AG20443 (cell line): ENCODE data around the gene LLPH.

Experiments used
- DNase-seq: peaks from one replicate; pipeline ENCODE4 v3.0.0; 2012; ENCODE audit warnings: low spot score, mixed read lengths

The LLPH gene

DNA sequence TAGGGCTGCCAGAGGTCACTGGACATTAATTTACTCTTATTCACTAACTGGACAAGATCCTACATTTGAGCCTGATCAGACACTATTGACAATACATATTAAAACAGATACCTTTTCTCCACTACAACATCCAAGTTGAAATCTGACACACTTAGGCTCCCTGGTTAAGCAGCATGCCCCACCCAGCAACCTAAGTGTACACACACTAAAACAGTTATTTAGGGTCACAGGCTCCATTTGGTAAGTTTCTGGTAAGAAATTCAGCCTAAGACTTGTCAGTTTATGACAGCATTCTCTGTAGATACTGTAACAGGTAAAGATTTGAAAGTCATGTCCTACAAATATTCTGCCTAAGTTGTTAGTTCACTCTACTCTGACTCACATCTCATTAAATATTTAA lies 12.3 kb upstream of the LLPH start:
- no peak for DNase-seq

DNA sequence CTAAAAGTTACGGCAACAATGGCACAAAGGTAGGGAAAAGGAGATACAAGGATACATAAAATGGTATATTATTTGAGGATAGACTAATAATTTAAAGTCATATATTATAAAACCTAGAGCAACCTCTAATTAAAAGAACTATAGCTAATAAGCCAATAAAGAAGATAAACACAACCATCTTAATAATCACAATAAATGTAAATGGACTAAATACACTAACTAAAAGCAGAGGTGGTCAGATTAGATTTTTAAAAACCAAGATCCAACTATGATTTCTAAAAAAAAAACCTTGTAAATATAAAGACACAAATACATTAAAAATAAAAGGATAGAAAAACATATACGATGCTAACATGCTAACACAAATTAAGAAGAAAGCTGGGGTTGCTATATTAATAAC lies 10.7 kb upstream of the LLPH start:
- DNase-seq, result no peak

DNA sequence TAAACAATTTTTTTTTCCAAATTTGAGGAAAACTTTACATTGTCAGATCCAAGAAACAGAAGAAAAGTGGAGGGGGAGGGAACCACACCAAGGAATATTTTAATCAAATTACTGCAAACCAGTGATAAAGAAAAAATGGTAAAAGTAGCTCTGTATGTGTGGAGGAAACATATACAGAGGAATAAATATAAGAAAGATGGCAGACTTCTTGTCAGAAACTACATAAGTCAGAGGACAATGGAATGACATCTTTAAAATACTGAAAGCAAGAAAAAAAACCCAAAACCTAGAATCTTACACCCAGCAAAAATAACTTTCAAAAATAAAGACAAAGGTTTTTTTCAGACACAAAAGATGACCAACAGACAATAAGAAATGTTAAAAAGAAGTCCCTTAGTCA lies 10.2 kb upstream of the LLPH start:
- DNase-seq, result no peak

DNA sequence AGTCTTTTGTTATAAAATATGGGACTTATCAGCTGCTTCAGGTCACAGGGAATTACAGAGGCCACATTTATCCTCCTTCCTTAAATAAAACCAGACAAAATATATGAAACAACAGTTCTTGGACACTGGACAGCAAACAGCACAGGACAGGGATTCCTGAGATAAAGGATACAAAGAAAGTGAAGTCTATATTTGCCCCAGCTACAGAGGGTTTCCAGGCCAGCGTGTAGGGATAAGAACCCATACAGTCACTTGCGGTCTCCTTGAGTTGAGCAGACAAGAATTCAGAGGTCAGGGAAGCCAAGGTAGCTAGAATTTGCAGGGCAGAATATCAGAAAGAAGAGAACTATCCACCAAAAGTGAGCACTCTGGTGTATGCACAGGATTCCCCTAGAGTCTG lies 8.8 kb upstream of the LLPH start:
- no peak for DNase-seq

DNA sequence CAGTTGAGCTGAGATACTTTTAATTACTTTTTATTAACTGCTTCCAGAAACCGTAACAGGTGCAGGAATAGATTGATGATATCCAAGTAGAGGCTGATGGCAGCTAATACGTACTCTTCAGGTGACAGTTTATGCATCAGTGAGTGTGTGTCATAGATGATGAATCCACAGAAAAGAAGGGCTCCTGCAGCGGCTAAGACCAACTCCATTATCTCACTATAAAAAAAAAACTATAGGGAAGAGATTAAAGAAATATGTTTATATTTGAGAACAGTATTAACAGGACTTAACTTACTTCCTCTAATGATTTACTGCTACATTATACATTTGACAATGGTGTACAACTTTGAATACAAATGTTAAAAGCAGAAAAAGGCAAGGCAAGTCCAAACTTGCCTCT lies 7.4 kb upstream of the LLPH start:
- DNase-seq, result no peak

DNA sequence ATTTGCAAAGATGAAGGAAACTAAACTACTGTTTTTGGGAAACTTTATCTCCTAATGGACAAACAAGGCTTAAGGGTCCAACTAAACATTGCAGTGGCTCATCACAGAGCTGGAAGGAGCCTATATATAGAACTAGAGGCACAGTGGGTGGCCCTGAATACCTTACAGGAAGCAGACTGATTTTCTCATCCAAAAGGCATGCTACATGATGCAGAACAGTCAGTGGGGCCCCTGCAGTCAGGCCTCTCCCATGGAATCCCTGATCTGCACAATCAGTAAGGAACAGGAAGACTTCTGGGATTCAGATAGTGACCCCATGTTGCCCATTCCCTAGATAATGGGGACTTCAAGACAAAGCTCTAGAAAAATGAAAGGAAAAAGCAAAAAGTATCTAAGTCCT lies 1.9 kb upstream of the LLPH start:
- DNase-seq, result peak; percentile 39

DNA sequence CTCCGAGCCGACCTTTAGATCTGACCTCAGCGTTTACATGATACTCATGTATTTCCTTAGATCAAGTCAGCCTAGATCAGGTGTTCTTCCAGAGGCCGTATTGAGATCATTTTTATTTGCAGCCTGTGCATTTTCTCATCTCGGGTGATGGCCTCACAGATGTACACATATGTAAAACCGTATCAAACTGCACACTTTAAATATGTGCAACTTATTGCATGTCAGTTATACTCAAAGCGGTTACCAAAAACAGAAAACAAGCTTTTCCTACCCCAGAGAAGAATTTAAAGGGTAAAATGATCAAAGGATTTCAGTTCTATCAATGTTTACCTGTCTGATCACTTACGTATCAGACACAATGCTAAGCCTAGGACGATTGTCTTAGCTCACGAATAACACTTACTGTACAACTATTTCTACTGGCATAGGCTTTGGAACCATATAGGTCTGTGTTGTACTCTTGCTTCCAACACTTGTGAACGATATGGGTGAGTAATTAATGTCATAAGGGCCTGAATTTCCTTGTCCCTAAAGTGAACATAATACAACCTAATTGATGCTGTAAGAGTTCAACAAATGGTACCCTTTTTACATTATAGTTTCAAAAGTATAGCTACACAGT lies 628 bp upstream of the LLPH start:
- DNase-seq, result no peak

DNA sequence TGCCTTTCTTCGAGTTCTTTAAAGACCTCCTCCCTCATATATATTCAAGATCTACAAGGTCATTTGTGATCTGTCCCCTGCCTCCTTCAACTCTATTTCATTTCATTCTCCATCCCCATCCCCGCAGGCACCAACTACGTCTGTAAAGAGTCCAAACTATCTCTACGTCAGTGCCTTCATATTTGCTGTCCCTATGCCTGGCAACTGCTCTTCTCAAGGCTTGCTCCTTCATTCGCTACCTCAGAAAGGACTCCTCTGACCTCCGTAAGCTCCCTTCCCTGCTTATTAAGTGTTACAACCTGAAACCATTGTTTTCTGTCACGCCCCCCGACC lies 650 bp downstream of the LLPH start:
- DNase-seq, result peak; percentile 43

DNA sequence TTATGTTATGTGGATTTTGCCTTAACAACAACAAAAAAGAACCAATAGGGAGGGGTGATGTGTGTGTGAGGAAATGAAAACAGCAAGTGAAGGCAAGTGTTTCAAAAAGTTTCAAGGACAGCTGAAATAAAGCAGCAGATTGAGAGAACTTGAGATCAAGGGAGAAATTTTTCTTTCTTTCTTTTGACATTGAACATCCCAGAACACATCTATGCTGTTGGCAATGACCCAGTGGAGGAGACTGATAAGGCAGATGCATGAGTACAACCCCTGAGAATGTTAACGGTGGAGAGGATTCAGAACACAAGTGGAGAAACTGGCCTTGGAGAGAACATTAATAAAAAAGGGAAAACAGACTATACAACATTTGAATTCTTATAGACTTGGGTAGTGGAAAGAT lies 2.9 kb downstream of the LLPH start:
- no peak for DNase-seq

DNA sequence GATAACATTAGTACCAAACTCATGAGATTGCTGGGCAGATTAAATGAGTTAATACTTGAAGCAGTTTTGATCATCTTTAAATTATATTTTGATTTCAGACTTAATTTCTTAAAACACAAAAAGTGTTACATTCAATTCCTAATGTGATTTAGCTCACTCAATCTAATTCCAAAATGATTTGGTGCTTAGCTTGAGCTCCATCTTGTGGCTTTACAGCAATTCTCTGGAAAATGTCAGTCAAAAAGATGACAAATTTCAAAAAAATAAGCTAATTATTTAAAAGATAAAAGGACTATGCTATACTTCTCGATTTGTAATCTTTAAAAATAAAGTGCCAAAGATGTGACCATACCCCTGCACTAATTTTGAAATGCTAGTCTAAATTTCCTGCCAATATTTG lies 10.1 kb downstream of the LLPH start:
- DNase-seq, result no peak

DNA sequence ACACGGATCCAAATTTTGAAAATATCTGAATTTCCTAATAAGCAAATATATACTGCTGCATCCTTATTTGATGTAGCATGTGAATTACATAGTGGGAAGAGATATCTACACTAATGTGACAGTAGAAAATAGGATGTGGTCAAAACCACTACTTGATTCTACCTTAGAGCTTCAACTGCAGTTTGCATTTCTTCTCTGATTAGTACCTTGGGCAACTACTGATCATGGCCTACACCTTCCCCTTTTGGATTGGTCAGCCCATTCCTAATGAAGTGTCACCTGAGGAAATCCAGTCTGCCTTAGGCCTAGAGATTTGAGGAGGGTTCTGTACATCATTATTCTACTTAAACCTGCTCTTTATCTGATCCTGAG lies 10.7 kb downstream of the LLPH start:
- DNase-seq, result no peak

DNA sequence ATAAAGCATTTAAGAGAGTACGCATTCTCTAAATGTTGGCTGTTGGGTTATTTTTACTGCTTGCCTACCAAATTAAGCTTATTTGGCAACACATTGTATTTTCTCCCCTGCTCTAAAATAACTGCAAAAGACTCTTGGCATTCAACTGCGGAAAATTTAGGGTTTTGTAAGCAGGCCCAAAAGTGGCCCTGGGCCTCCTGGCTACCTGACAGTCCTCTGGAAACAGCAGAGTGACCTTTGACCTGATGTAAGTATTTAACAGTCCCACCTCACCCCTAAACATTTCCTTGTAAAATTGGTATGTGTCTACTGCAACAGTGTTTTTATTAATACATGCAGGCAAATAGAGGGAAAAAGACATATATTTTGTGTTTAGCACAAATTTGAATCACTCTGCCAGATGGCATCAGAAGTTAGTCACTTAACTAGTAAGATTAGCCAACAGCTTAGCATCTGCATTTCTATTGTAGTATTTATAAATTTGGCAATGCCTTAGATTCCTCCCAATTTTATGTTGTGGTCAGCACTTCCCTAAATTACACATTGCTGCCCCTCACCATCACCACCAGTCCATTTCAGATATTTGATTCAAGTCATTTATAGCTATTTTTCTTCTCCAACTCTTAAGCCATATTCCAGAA lies 11.2 kb downstream of the LLPH start:
- peak; percentile 24 for DNase-seq

DNA sequence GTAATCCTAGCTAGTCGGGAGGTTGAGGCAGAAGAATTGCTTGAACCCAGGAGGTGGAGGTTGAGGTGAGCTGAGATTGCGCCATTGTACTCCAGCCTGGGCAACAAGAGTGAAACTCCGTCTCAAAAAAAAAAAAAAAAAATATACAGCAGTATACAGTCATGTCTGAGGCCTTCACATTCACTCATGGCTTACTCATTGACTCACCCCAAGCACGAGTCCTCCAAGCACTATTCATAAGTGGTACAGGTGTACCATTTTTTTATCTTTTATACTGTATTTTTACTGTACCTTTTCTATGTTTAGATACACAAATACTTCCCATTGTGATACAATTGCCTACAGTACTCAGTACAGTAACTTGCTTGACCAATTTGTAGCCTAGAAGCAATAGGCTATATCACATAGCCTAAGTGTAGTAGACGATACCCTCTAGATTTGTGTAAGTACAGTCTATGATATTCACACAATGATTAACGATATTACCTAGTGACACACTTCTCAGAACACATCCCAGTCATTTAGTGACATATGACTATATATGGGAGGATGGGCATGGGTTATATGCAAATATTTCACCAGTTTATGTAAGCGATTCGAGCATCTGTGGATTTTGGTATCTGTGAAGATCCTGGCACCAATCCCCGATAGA lies 12.2 kb downstream of the LLPH start:
- no peak for DNase-seq

DNA sequence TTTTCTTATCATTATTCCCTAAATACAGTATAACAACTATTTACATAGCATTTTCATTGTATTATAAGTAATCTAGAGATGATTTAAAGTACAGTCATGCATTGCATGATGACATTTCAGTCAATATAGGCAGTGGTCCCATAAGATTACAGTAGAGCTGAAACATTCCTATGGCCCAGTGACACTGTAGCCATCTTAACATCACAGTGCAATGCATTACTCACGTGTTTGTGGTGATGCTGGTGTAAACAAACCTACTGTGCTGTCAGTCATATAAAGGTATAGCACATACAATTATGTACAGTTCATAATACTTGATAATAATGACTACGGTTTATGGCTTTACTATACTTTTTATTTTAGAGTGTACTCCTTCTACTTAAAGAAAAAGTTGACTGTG lies 13.3 kb downstream of the LLPH start:
- DNase-seq, result no peak

DNA sequence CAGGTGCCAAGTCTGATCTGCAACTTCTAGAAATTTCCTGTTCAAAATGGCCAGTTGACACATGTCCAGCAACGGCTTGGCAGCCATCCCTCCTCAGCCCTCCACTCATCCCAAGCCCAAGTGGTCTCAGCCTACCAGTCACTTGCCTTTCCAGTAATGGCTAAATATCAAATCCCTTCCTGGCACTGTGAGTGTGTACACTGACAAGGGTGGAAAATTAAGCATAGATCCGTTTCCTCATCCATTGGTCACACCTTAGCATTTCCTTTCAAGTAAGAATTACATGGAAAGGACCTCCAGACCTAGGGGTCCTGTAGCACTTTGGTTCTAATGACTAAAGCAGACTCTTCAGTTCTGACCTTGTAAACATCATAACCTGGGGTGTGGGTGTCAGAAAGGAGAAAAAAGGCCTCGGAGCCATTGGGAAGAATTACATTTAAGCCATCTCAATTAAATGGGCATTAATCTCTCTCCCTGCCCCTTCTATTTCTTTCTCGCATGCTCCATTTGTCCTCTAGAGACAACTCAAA lies 15.4 kb downstream of the LLPH start:
- DNase-seq, result no peak

DNA sequence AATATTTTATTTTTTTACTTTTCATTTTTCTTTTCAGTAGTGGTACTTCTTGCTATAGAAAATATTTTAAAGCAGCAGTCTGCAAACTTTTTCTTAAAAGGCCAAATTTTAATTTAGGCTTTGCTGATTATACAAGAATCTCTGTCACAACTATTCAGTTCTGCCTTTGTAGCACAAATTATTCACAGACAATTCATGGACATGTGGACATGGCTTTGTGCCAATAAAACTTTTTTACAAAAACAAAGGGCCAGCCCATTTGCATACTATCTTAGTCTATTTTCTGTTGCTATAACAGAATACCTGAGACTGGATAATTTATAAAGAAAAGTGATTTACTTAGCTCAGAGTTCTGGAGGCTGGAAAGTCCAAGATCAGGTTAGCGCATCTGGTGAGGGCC lies 17.1 kb downstream of the LLPH start:
- DNase-seq, result no peak

DNA sequence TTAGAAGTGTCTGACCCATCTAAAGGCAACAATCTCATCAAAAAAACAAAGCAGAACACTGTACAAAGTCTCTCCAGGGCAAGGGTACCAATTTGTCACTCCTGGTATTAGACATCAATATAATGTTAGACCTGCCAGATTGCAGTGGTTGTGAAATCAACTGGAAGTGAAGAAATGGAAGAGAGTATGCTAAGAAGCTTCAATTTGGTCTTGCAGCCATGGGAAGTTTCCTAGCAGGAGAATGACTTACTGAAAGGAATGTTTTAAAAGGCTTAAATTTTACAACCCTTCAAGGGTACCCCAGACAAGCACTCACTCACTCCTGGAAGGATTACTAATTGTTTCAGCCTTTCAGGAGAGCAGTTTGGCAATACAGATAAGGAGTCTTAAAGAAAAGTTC lies 18.9 kb downstream of the LLPH start:
- no peak for DNase-seq

DNA sequence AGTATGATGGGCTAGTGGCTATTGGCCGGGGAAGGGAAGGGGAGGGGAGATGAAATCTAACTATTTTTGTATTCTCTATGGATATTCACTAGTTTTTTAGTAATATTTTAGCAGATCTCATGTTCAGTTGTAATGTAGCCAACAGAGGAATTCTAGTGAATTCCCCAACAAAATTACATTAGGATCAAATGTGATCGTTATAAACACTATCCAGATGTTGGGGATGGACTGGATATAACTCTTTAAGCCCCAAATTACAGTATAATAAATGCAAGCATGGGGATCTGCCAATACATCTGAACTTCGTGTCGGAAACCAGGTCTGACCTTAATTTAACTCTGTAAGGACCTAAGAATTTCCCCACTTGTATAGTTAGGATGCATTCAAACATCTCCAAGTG lies 21.5 kb downstream of the LLPH start:
- DNase-seq, result no peak

DNA sequence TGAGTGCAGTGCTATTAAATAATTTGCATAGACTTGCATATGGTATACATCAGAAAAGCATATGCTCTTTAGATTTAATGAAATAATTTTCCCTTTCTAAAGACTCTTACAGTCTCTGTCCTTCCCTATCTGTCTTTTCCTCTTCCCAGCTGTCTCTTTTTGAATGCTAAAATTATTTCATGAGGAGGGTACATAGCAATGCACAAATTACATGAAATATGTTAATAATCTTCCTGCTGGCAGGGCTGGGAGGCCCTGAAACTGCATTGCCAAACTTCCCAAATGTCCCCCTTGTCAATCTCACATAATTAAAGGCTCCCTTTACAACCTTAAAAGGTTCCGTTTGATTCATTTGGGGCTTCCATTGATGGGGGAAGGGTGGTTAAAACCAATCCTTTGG lies 22.2 kb downstream of the LLPH start:
- no peak for DNase-seq

DNA sequence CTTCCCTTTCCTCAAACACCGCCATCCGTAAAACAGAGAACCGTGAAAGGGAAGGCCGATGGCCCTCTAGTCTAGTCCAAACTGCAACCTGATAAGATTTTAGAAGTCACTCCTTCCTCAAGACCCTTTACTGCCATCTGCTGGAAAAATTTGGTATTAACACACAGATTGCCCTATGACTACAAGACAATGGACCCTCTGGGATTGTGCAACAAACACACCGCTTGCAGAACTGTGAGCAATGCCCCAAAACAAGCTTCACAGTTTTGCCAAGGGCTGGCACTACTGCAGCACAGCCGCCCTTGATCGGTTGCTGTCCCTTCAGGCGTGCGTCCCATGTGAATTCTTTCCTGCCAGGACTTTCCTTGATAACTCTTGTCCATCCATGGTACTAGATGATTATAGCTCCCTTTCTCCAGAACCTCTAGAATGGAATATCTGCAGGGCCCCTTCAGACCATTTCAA lies 23.1 kb downstream of the LLPH start:
- peak; percentile 84 for DNase-seq

DNA sequence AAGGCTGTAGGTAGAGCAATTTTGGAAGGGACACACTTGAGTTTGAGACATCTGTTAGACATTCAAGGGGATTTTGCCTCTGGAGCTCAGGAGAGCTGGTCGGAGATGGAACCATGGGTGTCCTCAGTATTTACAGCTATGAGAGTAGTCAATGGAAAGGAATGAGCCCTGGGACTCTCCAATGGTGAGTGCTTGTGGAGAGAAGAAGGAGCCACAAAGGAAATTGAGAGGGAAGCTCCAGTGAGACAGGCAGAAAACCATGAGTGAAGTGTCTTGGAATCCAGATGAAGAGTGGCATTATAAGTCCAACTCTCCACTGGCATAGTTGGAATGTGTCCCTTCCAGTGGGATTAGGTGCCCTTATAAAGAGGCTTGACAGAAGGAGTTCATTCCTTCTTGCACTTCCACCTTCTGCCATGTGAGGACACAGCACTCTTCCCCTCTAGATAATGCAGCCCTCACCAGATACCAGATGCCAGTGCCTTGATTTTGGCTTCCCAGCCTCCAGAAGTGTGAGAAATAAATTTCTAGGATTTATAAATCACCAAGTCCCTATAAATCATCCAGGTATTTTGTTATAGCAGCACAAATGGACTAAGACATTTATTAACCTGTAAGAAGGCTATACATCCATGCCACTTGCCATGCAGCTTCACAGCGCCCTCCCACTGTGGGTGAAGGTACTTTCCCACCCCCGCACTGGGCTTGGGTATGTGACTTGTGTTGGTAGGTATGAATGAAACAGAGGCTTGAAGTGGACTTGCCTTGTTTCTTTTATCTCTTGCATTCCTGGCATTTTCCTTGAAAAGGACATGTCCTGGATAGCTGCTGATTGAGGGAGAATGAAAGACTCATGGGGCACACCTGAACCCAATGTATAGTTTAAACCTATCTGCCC lies 27.3 kb downstream of the LLPH start:
- no peak for DNase-seq

DNA sequence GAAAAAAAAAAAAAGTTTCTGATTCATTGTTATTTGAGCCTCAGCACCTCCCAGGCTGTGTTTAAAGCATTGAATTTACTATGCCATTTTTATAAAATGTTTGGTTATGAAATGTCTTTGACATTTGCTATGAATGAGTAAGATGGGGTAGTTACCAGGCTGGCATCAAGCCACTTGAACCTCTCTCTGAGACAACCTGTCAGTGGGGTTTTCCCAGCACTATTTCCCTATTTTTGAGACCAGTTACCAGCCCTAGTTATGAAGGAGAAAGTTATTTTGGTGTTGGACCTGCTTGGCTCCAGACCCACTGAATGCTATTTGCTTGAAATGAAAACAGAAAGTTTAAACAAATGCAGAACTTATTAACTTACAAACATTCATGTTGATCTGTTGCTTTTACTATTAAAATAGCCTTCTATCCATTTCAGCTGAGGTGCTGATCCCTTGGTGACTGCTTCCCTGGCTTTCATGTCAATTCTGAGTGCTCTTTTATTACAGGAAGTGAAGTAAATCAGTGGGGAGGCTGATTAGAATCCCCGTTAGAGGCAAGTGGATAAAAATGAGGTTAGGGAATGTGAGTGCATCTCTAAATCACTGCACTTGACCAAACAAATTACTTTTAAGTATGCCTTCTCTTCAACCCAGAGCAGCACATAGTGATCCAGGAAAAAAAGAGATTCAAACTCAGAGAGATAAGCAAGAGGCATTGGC lies 37.8 kb downstream of the LLPH start:
- peak; percentile 22 for DNase-seq
